Mesenteric fat pad (tissue), 1 donor: ENCODE results near the gene TMPRSS12. TPM values are rescaled to one million over a fixed set of nuclear protein-coding genes. Genes with fewer than 3 reads are reported as not detected.
"Not testable (repeated sequence)": the region's sequence is repeated elsewhere in the genome, so short reads cannot be mapped to it uniquely, and the experiment has no call there.

Source experiments
- DNase-seq: peaks from one replicate; pipeline ENCODE4 v3.0.0-alpha.2; 2020; ENCODE audit warnings: low spot score
- total RNA-seq: library from RNA; stranded (reverse); fragmentation: NEBNext Ultra II Directional; extraction: Animal tissue kit (Norgen Biotek cat#: 25700); gene quantifications from one replicate; pipeline ENCODE4 v1.2.1, GENCODE V29; 2021
- donor health status: DM: yes; HTN: yes; CAD: no.

Gene TMPRSS12
- total RNA-seq, 1 donor from 2014 or later, result not detected

- DNase-seq, result not testable (repeated sequence)
Measured at GRCh38 chr12:50855679-50856078, 13.0 kb downstream of the TMPRSS12 start.

GRCh38 chr12:50859621-50860310 is 17.0 kb downstream of the TMPRSS12 start:
- no peak for DNase-seq

GRCh38 chr12:50862316-50862715 is 19.6 kb downstream of the TMPRSS12 start:
- DNase-seq, result no peak

DNA sequence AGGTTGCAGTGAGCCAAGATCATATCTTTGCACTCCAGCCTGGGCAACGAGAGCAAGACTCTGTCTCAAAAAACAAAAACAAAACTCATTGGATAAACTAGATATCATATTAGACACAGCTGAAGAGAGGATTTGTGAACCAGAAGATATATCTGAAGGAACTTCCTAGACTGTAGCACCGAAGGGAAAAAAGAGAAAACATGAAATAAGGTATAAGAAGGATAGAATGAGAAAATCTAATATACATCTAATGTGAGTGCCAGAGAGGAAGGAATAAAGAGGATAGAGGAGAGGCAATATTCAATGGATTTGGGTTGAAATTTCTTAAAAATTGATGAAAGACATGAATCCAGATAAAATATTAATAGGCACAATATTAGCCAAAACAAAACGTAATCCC is 22.5 kb downstream of the TMPRSS12 start:
- DNase-seq, result no peak

DNA sequence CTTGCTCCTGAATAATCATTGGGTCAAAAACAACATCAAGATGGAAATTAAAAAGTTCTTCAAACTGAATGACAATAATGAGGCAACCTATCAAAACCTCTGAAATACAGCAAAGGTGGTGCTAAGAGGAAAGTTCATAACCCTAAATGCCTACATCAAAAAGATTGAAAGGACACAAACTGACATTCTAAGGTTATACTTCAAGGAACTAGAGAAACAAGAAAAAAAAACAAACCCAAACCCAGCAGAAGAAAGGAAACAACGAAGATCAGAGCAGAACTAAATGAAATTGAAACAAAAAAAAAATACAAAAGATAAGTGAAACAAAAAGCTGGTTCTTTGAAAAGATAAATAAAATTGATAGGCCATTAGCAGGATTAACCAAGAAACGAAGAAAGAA is 26.2 kb downstream of the TMPRSS12 start:
- DNase-seq, result not testable (repeated sequence)

GRCh38 chr12:50882563-50882962 is 39.8 kb downstream of the TMPRSS12 start:
- no peak for DNase-seq

DNA sequence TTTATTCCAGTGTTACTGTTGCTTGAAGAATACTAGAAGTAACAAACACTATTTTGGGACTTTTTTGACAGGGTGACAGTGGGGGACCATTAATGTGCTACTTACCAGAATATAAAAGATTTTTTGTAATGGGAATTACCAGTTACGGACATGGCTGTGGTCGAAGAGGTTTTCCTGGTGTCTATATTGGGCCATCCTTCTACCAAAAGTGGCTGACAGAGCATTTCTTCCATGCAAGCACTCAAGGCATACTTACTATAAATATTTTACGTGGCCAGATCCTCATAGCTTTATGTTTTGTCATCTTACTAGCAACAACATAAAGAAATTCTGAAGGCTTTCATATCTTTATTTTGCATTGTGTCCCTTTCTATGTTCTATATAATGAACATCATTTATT is 44.5 kb downstream of the TMPRSS12 start:
- no peak for DNase-seq

GRCh38 chr12:50888666-50889065 is 45.9 kb downstream of the TMPRSS12 start:
- DNase-seq, result no peak

DNA sequence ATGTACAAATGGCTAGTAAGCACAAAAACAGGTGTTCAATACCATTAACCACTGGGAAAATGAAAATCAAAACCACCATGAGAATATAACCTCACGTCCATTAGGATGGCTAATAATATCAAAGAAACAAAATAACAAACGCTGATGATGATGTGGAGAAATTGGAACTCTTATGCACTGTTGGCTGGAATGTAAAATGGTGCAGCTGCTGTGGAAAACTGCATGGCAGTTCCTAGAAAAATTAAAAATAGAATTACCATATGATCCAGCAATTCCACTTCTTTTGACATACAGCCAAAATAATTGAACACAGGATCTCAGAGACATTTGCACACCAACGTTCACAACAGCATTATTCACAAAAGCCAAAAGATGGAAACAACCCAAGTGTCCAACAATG is 51.5 kb downstream of the TMPRSS12 start:
- DNase-seq, result no peak

DNA sequence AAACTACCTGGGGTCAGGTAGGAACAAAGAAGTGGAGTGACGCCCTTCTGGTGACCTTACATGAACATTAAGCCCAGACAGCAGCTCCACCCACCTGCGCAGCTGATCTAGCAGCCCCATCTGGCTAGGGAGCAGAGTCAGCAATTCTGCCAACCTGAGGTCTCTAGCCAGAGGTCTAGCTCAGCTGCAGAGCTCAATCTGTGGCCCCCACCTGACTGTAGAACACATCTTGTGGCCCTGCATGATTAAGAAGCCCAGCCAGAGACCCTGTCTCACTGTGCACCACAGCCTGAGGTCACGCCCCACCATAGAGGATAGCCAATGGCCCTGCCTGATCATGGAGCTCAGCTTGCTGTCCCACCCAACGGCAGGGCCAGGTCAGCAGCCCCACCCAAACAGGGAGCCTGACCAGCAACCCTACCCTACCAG is 59.0 kb downstream of the TMPRSS12 start:
- no peak for DNase-seq

DNA sequence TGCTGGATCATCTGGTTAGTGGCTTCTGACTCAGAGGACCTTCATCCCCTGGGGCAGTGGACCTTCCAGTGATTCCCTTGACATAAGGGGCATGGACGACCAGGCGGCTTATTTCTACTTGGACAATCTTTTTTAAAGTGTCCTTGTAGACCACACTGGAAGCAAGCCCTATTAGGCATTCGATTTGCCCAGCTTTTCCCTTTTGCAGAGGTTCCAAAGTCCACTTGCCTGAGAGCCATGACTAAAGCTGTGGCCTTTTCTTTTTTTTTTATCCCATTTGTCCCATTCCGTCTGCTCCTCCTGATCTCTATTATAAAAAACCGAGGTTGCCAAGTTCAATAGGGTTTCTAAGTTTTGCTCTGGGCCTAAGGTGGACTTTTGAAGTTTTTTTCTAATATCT is 65.8 kb downstream of the TMPRSS12 start:
- DNase-seq, result not testable (repeated sequence)

DNA sequence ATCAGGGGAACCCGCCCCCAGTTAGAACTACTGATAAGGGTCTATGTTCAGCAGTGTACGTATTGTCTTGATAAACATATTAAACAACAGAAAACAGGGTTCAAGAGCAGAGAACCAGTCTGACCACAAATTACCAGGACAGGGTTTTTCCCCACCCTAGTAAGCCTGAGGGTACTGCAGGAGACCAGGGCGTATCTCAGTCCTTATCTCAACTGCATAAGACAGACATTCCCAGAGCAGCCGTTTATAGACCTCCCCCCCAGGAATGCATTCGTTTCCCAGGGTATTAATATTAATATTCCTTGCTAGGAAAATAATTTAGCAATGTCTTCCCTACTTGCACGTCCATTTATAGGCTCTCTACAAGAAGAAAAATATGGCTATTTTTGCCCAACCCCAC is 69.6 kb downstream of the TMPRSS12 start:
- DNase-seq, result not testable (repeated sequence)

GRCh38 chr12:50913224-50913623 is 70.5 kb downstream of the TMPRSS12 start:
- no peak for DNase-seq

DNA sequence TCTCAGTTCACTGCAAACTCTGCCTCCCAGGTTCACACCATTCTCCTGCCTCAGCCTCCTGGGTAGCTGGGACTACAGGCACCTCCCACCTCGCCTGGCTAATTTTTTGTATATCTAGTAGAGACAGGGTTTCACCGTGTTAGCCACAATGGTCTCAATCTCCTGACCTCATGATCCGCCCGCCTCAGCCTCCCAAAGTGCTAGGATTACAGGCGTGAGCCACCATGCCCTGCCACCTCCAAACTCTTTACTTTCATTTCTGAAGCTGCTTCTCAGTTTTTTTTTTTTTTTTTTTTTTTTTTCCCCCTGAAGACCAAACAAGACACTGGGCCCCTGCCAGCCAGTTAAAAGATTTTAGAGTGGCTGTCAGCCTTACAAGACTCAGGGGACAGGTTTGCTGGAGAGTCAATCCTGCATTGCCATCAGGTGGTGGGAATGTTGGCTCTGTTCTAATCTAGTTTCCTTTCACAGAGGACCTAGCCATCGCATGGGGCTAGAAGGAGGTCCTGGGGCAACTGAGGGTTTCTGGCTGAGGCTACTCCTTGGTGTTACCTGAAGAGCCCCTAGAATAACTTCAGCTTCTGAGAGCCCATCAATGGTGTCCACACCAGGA is 72.3 kb downstream of the TMPRSS12 start:
- no peak for DNase-seq

DNA sequence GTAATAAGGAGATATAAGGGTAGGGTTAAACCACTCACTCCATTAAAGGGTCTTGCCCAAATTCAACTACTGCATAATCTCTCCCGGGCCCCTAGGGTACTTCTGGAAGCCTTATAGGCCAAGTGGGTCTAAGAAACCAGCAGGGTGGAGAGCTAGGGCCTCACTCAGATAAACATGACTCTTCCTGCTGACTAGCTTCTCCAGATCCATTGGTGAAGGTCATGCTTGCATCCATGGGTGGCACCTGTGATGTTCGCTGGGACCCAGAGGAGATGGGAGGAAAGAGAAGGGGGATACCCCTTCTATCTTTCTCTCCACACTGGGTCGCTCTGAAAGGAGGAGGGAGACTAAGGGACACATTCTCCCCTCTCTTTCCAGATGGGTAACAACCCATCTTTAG is 73.6 kb downstream of the TMPRSS12 start:
- no peak for DNase-seq

DNA sequence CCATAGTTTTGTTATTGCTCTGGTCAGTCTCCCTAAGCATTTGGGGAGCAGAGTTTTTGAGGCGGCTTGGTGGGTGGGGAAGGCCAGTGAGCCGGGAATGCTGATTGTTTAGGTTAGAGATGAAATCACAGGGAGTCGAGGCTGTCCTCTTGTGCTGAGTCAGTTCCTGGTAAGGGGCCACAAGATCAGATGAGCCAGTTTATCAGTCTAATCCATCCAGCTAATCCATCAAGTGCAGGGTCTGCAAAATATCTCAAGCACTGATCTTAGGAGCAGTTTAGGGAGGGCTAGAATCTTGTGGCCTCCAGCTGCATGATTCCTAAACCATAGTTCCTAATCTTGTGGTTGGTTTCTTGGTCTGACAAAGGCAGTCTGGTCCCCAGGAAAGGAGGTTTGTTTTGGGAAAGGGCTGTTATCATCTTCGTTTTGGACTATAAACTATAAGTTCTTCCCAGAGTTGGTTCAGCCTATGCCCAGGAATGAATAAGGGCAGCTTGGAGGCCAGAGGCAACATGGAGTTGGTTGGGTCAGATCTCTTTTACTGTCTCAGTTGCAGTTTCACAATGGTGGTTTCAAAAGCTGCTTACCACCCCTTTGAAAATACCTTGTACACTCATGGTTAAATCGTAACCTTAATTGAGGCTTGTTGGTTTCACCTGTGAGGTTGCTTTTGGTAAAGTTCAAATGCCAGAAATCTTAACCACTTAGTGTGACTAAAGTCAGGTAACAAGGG is 76.0 kb downstream of the TMPRSS12 start:
- DNase-seq, result no peak

GRCh38 chr12:50922820-50923219 is 80.1 kb downstream of the TMPRSS12 start:
- no peak for DNase-seq

DNA sequence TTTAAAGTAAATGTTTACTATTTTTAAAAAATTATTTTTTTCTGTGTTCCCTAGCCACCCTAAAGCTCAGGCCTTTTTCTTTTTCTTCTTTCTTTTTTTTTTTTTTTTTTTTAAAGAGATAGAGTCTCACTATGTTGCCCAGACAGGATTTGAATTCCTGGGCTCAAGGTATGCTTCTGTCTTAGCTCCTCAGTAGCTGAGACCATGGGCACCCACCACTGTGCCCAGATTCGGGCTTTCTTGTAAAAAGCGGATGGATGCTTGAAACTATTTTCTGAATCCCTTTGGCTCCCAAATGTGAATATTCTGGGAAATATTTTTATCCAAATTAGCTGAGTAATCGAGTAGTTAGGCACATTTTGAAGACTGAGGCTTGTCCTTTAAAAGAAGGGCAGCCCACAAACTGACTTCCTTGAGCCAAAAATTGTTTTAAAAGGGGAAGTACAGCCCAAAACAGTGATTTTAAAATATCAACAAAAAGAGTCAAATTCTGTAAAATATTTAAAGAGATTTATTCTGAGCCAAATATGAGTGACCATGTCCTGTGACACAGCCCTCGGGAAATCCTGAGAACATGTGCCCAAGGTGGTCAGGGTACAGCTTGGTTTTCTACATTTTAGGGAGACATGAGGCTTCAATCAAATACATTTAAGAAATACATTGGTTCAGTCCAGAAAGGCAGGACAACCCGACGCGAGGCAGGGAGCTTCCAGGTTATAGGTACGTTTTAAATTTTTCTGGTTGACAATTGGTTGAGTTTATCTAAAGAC is 80.8 kb downstream of the TMPRSS12 start:
- DNase-seq, result no peak

DNA sequence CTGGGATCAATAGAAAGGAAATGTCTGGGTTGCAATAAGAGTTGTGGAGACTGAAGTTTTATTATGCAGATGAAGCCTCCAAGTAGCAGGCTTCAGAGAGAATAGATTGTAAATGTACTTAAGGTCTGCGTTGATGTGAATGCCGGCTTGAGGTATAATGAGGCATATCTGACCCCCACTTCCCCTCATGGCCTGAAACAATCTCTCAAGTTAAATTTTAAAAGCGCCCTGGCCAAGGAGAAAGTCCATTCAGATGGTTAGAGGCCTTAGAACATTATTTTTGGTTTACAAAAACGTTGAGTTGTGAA is 81.4 kb downstream of the TMPRSS12 start:
- DNase-seq, result no peak

DNA sequence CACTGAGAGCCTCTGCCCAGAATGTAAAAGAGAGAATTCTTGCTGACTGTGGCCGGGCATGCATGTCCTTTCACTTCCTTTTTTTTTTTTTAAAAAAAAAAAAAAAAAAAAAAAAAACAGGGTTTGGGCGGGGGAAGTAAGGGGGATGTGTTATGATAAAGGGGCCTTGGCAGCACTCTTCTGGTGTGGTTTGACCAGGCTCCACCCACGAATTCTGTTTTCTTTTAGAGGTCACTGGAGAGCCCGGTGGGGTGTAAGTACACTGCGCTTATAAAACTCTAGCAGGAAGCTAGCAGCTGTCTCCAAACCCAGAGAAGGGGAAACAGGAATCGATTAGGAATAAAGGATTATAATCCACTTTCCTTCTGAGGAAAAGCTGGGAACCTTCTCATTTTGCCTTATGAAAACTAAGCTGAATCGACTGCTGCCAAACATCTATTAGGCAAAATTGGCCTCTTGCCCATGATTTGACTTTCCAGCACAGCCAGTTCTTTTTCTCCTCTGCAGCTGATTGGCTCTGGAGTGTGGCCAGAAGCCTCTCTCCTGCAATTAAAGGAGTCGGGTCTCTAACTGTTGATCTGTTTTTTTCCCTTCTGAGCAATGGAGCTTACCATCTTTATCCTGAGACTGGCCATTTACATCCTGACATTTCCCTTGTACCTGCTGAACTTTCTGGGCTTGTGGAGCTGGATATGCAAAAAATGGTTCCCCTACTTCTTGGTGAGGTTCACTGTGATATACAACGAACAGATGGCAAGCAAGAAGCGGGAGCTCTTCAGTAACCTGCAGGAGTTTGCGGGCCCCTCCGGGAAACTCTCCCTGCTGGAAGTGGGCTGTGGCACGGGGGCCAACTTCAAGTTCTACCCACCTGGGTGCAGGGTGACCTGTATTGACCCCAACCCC is 82.0 kb downstream of the TMPRSS12 start:
- no peak for DNase-seq

DNA sequence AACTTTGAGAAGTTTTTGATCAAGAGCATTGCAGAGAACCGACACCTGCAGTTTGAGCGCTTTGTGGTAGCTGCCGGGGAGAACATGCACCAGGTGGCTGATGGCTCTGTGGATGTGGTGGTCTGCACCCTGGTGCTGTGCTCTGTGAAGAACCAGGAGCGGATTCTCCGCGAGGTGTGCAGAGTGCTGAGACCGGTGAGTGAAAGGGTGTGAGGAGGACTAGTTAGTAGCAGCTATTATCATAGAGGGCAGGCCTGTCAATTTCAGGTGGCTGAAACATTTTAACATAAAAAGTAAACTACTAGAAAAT is 82.6 kb downstream of the TMPRSS12 start:
- DNase-seq, result no peak
